ENCODE measurements around the gene FAM184B.
"Not testable (repeated sequence)": the region's sequence is repeated elsewhere in the genome, so short reads cannot be mapped to it uniquely, and the experiment has no call there.

FAM184B gene

DNA sequence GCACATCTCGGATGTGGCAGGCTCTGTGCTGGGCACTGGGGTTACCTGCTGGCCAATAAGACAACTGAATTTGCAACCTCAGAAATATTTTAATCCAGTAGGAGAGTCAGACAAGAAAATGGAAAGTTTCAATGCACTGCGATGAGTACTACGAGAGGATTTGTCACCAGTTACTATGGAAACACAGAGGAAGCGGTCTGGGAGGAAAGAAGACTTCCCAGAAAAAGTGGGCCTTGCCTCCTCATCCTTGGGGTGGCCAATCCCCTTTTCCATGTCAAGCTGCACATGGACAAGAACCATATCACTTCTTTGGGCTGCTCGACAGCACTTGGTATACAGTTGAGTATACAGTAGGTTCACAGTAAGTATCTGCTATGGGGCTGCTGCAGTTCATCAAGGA is 67.6 kb downstream of the FAM184B start:
- peak; percentile 3 for DNase-seq

- DNase-seq = peak; percentile 14
These were observed 69.3 kb downstream of the FAM184B start for GRCh38 chr4:17712166-17712565.

DNA sequence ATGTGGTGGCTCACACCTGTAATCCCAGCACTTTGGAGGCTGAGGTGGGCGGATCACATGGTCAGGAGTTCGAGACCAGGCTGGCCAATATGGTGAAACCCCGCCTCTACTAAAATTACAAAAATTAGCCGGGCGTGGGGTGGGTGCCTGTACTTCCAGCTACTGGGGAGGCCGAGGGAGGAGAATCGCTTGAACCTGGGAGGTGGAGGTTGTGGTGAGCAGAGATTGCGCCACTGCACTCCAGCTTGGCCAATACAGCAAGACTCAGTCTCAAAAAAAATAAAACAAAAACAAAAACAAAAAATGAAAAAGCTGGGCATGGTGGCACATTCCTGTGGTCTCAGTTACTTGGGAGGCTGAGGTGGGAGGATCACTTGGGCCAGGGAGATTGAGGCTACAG is 70.2 kb downstream of the FAM184B start:
- DNase-seq = peak; percentile 17

GRCh38 chr4:17709763-17710068 is 71.7 kb downstream of the FAM184B start:
- no peak for DNase-seq

- peak; percentile 49 for DNase-seq
These were observed 72.2 kb downstream of the FAM184B start for GRCh38 chr4:17708992-17709762.

- peak; percentile 29 for DNase-seq
These were observed 73.8 kb downstream of the FAM184B start for GRCh38 chr4:17707671-17708070.

DNA sequence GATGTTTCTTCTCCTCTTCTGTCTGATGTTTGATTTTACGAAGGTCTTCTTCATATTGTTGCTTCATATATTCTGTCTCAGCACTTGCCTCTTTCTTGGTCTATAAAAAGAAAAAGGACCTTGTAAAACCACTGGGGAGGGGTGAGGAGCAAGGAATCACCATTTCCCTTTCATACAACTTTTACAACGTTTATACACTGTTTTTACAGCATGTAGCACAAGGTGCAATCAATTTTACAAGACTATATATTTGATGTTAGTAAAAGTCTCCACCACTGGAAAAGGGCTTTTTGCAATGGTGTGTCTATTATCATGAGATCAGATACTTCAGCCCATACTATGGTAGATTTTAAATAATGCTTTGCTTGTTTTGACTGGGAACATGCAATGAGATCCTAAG is 76.3 kb downstream of the FAM184B start:
- no peak for DNase-seq

GRCh38 chr4:17704020-17704650 is 77.3 kb downstream of the FAM184B start:
- peak; percentile 30 for DNase-seq

- peak; percentile 27 for DNase-seq
These were observed 78.8 kb downstream of the FAM184B start for GRCh38 chr4:17702641-17703040.

DNA sequence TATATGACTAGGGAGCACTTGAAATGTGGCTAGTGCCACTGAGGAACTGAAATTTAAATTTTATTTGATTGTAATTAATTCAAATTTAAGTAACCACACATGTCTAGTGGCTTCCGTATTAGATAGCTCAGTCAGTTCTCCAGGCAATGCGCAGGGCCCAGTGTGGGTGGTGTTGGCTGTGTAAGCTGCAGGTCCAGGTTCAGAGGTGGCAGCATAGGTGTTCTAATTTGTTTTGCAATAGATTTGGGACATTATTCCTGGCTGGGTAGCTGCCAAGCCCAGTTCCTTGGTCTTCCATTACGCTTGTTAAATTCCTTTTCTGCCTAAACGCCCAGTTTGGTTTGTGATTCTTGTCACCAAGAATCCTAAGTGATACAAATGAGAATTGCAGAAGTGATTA is 79.5 kb downstream of the FAM184B start:
- DNase-seq = peak; percentile 25

DNA sequence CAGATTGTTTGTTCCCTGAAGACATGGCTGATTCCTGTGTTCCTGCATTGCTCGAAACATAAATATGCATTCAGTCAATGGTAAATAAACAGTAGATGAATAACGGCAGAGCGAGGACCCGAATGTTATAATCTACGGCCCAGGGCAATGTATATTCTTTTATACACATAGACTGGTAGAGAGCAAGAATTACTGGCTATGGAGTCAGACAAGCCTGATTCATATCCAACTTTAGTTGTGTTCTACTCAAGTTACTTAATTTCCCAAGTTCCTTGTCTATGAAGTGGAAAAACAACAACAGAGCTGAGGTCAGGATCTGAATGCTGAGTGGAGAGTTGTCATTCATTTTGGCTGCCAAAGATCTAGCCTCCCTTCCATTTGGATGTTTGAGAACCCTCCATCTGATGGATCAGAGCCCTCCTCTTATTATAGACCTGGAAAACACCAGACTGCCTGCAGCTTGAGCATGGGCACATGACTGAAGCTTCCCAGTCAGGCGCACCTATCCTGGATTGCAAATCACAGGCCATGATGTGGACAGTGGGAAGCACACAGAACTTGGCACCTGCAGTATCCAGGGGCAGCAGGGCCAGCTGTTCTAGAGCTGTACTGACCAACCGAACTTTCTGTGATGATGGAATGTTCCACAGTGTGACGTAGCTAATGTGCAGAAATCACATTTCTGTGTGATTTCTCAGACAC is 80.1 kb downstream of the FAM184B start:
- peak; percentile 30 for DNase-seq

- DNase-seq = no peak
These were observed 82.0 kb downstream of the FAM184B start for GRCh38 chr4:17699380-17699779.

DNA sequence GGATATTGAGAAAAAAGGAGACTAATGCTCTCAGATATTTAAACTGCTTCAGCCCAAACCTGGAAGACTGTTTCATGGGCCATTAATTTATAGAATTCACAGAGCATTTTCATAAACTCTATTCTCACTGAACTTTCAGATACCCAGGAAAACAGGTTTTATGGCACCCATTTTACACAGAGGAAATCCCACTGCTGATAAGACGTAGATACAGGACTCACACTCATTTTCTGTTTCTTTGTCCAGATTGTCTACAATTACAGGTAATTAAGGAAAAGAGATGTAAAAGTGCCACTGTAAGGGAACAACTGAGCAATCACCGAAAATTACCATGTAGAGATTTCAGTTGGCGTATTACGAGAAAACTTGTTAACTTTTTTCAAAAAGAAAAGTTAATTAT is 83.3 kb downstream of the FAM184B start:
- DNase-seq = no peak

DNA sequence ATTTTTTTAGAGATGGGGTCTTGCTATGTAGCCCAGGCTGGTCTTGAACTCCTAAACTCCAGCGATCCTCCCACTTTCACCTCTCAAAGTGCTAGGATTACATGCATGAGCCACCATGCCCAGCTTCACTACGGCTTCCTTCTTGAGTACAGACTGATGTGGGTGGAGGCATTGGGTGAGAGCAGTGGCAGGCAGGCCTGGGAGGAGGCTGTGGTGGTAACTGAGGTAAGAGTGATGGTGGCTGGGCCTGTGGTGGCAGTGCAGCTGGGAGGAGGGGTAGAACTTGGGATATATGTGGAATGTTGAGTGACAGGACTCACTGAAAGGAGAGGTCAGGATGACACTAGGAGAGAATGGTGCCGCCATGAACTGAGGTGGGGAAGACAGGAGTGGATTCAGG is 86.1 kb downstream of the FAM184B start:
- DNase-seq = no peak

- no peak for DNase-seq
These were observed 86.9 kb downstream of the FAM184B start for GRCh38 chr4:17694552-17694951.

- DNase-seq = no peak
These were observed 90.5 kb downstream of the FAM184B start for GRCh38 chr4:17690898-17691297.

GRCh38 chr4:17690135-17690534 is 91.3 kb downstream of the FAM184B start:
- no peak for DNase-seq

GRCh38 chr4:17688011-17688441 is 93.4 kb downstream of the FAM184B start:
- DNase-seq = peak; percentile 72

DNA sequence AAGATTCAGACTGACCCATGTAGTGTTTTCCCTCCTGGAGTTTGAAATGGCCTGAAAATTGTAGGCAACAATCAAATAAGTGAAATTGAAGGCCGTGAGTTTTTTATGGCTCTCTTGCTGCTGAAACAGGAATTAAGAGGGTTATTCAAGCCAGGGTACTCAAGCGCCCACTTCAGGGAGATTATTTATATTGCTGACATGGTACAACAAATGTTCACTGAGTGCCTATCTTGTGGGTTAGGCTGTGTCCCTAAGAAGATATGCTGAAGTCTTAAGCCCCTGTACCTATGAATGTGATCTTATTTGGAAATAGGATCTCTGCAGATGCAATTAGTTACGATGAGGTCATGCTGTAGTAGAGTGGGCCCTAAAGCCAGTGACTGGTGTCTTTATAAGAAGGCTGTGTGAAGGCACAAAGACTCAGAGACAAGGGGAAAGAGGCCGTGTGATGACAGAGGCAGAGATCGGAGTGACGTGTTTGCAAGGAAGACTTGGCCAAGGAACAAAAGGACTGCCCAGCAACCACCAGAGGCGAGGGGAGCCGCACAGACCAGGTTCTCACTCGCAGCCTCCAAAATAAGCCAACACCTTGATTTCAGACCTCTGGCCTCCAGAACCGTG is 94.1 kb downstream of the FAM184B start:
- DNase-seq = no peak

GRCh38 chr4:17684648-17685047 is 96.8 kb downstream of the FAM184B start:
- not testable (repeated sequence) for DNase-seq

DNA sequence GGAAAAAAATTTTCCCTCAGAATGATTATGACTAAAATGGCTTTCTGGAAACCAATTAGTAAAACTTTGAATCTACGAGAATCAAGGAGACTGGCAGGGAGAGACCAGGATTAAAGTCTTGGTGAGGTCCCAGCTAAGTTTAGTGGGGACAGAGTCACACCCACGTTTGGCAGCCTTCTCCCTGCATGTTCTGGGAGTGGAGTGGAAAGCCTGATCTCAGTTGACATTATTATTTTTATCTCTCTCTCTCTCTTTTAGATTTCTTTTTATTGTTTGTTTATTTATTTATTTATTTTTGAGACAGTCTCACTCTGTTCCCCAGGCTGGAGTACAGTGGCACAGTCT is 99.2 kb downstream of the FAM184B start:
- no peak for DNase-seq

DNA sequence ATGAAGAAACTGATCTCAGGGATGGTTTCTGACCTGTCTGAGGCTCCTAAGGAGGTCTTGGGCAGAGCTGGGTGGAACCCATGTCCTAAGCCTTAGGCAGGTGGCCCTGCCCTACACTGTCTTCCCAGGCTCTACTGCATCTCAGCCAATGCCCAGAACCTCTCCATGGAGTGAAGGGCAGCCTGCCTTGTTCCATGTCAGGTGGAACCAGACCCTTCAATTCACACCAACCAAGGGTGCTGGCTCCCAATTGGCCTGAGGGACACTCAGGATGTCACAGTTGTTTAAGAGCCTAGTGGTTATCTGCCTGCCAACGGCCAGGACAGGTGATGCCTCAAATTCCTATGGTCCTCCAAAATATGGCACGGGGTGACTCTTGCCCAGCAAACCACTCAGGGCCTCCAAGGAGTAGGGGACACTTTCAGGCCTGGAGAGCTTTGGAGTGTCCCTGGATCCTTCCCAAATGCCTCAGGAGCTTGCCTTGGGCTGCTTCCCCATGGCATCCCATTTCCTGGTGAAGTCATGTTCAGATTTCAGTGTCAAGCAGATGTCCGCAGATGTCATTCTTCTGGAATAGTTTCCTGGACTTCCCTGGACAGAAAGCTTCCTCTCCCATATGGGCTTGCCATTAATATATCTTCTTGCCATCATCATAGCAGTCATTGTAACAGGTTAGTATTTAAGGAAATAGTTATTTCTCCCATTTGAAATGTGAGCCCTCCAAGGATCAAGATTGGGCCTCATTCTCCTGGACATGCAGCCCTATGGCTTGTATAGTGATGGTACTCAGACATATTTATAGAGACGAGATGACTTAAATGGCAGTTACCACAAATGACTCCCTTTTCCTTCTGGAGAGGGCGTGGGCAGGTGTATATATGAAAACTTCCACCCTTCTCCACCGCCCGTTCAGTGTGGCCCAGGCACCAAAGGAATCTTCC is 99.9 kb downstream of the FAM184B start:
- no peak for DNase-seq

Measured in islet precursor cell (in vitro differentiated cells).